Spleen (tissue), 7 donors: Measurements from ENCODE around the gene TM4SF4.

Source experiments
- CTCF ChIP-seq, 11 experiments: fragments of 200-600 bp in 7 of 11; fragments of 450-650 bp in 4 of 11; sonication (generic) in 4 of 11; IDR thresholded peaks in 8 of 11; conservative IDR thresholded peaks in 3 of 11; 1 replicate in 7 of 11; 2 replicates in 4 of 11; pipeline versions ENCODE4 v1.4.0 to v1.8.0; 2016 to 2021; ENCODE audit warnings: antibody characterized with exemption in 11 of 11, inconsistent platforms in 4 of 11, mild to moderate bottlenecking in 1 of 11
- POLR2A ChIP-seq, 3 donors: fragments of 450-650 bp; IDR thresholded peaks; one replicate each; pipeline ENCODE4 v1.5.1; 2017; ENCODE audit warnings: antibody characterized with exemption in 3 of 3, mild to moderate bottlenecking in 1 of 3
- POLR2AphosphoS5 ChIP-seq, 3 donors: sonication (generic); formaldehyde crosslinking; IDR thresholded peaks; one replicate each; pipeline ENCODE4 v1.5.1; 2017; ENCODE audit warnings: antibody characterized with exemption in 3 of 3
- donor health status: DM: no; HTN: no; CAD: no; lungs with moderate emphysema.
- donor health status: DM: no; HTN: no; CAD: no.
- donor health status: DM: no; HTN: no; CAD: no.

- TF ChIP-seq CTCF (IDR thresholded peaks at IDR 0.05 in 8 of 11, conservative IDR thresholded peaks at IDR 0.05 in 3 of 11) (peak; percentile 41 to 80 (median 71)), POLR2A (IDR thresholded peaks at IDR 0.05) (no peak), POLR2AphosphoS5 (IDR thresholded peaks at IDR 0.05) (peak in 1 of 3 donors; percentile 43)
Observed at GRCh38 chr3:149480326-149481017, 6.0 kb downstream of the TM4SF4 start.
